SH-SY5Y (cell line): ENCODE measurements around the gene TRIO.

ENCODE experiments used
- GATA2 ChIP-seq: IDR thresholded peaks from 2 replicates; pipeline ENCODE4 v1.6.1; 2011; ENCODE audit warnings: mild to moderate bottlenecking, low read depth, low read length
- GATA3 ChIP-seq: IDR thresholded peaks from 2 replicates; pipeline ENCODE4 v1.6.1; 2011; ENCODE audit warnings: low read depth, mild to moderate bottlenecking, low read length, moderate library complexity

DNA sequence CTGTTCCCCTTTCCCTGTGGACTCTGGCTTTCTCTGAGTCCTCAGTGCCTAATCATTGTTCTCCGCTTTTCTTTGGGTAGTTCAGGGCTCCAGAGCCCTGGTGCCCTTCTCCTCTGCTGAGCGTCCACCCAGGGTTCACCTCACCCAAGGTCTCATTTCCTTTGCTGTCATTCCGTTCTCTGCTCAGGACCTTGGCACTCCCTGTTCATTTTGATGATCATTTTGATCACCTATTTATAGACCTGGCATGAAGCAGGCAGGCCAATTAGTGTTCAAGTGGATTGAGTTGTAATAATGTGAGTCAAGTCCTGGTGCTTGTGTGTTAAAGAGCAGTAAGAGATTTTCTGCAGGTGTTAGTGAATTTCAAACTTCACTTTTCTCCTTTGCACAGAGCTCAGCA, 3.6 kb downstream of the TRIO start:
- TF ChIP-seq GATA2: no peak
- no peak for TF ChIP-seq GATA3
